Heart left ventricle (tissue), 13 donors: Measurements from ENCODE around the gene CCNY.

Experiments used
- POLR2A ChIP-seq, 2 donors: fragments of 450-650 bp; IDR thresholded peaks; one replicate each; pipeline ENCODE4 v1.6.1; 2017; ENCODE audit warnings: antibody characterized with exemption in 2 of 2, mild to moderate bottlenecking in 2 of 2, moderate library complexity in 2 of 2
- TF ChIP-seq, protein P1 (sequence below), 12 donors: fragments of 200-600 bp; sonication (generic) in 4 of 12; IDR thresholded peaks; one replicate each; pipeline versions ENCODE4 v1.5.0 to v1.8.0; 2018 to 2022; ENCODE audit warnings: antibody characterized with exemption in 12 of 12, mild to moderate bottlenecking in 5 of 12
- donor health status: ischemic (EF 13 %, LVEDD 7.1; RV severe dilation, severe dysfunction).
- donor health status: DM: no; HTN: yes; CAD: no.
- donor health status: DM: no; HTN: no; CAD: no.
- donor health status: ischemic (EF 25% LVEDD 6.9; RV normal size, moderate dysfunction).
- donor health status: ischemic (EF 25% LVEDD 5.7; RV mildly dilated, moderate dysfunction).
- donor health status: ischemic (EF 35%, LVEDD 5.7; RV mildly dilated, moderate dysfunction).
- donor health status: nonischemic (EF 11% LVEDD 7.7; RV severe dilation, severe dysfunction).
- donor health status: DM: yes; HTN: yes; CAD: no.
- donor health status: PGD.
- donor health status: ischemic (EF 29% LVEDD 5.4; RV normal size, mild dysfunction).
- donor health status: nonischemic (EF 23%, LVEDD 6.1; RV moderate dilation, normal function).

DNA sequence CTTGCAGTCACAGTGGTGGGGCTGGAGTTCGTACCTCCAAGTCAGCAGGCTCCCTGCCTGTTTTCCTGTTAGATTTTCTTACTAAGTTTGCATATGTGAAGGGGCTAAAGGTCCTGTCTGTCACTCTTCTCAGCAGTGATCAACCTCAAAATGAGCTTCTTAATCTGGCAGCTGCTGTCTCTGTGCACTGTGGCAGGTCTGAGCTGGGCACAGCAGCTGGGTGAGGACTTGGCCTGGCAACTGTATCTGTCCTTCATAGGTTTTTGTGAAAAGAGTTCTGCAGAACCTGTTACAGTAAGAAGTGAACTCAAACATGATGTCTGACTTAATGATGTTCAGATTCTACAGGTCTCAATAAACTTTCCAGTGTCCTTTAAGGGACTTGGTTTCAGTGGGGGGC is 237.5 kb downstream of the CCNY start:
- no peak for TF ChIP-seq POLR2A (IDR thresholded peaks at IDR 0.05)
- TF ChIP-seq, protein P1, sequence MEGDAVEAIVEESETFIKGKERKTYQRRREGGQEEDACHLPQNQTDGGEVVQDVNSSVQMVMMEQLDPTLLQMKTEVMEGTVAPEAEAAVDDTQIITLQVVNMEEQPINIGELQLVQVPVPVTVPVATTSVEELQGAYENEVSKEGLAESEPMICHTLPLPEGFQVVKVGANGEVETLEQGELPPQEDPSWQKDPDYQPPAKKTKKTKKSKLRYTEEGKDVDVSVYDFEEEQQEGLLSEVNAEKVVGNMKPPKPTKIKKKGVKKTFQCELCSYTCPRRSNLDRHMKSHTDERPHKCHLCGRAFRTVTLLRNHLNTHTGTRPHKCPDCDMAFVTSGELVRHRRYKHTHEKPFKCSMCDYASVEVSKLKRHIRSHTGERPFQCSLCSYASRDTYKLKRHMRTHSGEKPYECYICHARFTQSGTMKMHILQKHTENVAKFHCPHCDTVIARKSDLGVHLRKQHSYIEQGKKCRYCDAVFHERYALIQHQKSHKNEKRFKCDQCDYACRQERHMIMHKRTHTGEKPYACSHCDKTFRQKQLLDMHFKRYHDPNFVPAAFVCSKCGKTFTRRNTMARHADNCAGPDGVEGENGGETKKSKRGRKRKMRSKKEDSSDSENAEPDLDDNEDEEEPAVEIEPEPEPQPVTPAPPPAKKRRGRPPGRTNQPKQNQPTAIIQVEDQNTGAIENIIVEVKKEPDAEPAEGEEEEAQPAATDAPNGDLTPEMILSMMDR (IDR thresholded peaks at IDR 0.05), result no peak
